Smooth muscle cell (in vitro differentiated cells): ENCODE results near the gene NDUFC2. TPM values are rescaled to one million over a fixed set of nuclear protein-coding genes. Genes with fewer than 3 reads are reported as not detected.

Experiments used
- DNase-seq: peaks from one replicate; lab custom pipeline; 2025; ENCODE audit not compliant: unreplicated experiment; lab: John Stamatoyannopoulos, UW
- H2AFZ ChIP-seq: fragments of 200-600 bp; sonication (generic); 2 replicates; pipeline ENCODE4 v1.6.0; 2016; ENCODE audit warnings: antibody characterized with exemption, low read depth, mild to moderate bottlenecking
- H3F3A ChIP-seq: fragments of 200-600 bp; sonication (generic); 2 replicates; pipeline ENCODE4 v1.6.0; 2017; ENCODE audit warnings: antibody characterized with exemption, low read depth
- H3K27ac ChIP-seq: fragments of 200-600 bp; sonication (generic); 2 replicates; pipeline ENCODE4 v1.5.1; 2016; ENCODE audit warnings: low read depth, mild to moderate bottlenecking
- H3K27me3 ChIP-seq: fragments of 200-600 bp; sonication (generic); 2 replicates; pipeline ENCODE4 v1.6.1; 2016; ENCODE audit warnings: low read depth, mild to moderate bottlenecking
- H3K36me3 ChIP-seq: fragments of 200-600 bp; sonication (generic); 2 replicates; pipeline ENCODE4 v1.5.1; 2016; ENCODE audit warnings: low read depth
- H3K4me1 ChIP-seq: fragments of 200-600 bp; sonication (generic); 2 replicates; pipeline ENCODE4 v1.5.1; 2016; ENCODE audit warnings: low read depth
- H3K4me2 ChIP-seq: fragments of 200-600 bp; sonication (generic); 2 replicates; pipeline ENCODE4 v1.6.0; 2016; ENCODE audit warnings: mild to moderate bottlenecking
- H3K4me3 ChIP-seq: fragments of 200-600 bp; sonication (generic); 2 replicates; pipeline ENCODE4 v1.5.1; 2016; ENCODE audit warnings: mild to moderate bottlenecking
- H3K79me2 ChIP-seq: fragments of 200-600 bp; sonication (generic); 2 replicates; pipeline ENCODE4 v1.6.0; 2016; ENCODE audit warnings: low read depth, mild to moderate bottlenecking
- H3K9ac ChIP-seq: fragments of 200-600 bp; sonication (generic); 2 replicates; pipeline ENCODE4 v1.6.0; 2016; ENCODE audit warnings: low read depth
- H3K9me3 ChIP-seq: fragments of 200-600 bp; sonication (generic); replicated peaks from 2 replicates; pipeline ENCODE4 v1.5.1; 2016; ENCODE audit warnings: low read depth
- H4K20me1 ChIP-seq: fragments of 200-600 bp; sonication (generic); 2 replicates; pipeline ENCODE4 v1.6.0; 2016; ENCODE audit warnings: low read depth
- CTCF ChIP-seq: fragments of 200-600 bp; sonication (generic); IDR thresholded peaks from 2 replicates; pipeline ENCODE4 v1.5.1; 2017; ENCODE audit warnings: borderline replicate concordance, mild to moderate bottlenecking, antibody characterized with exemption; ENCODE audit not compliant: insufficient read depth, poor library complexity, severe bottlenecking
- WGBS: methylation state at CpG from one replicate; pipeline ENCODE4 v1.1.7; 2016; ENCODE audit warnings: low lambda C conversion rate; 5-methylcytosine and 5-hydroxymethylcytosine counted together
- polyA plus RNA-seq: library from polyadenylated mRNA; unstranded; fragments of >200 nt; fragmentation: Nextera tagmentation; extraction: Ambion mirVana; gene quantifications from 2 replicates; pipeline ENCODE4 v1.2.1, GENCODE V29; 2016
- total RNA-seq: library from RNA; depleted of rRNA; stranded (reverse); fragments of >200 nt; gene quantifications from 2 replicates; pipeline ENCODE4 v1.2.3, GENCODE V29; 2014

The NDUFC2 gene
- total and polyA plus RNA-seq, 2 experiments from 2014 or later = 164 to 472 TPM

GRCh38 chr11:78049348-78049747 is 30.3 kb downstream of the NDUFC2 start:
- H3K27me3 ChIP-seq = no peaks in the 10 kb centered on the region
- DNase-seq = no peak
- H3K9ac ChIP-seq = no peak overlapping the region
- H3K79me2 ChIP-seq = no peaks in the 10 kb centered on the region
- no peaks in the 10 kb centered on the region for H3K36me3 ChIP-seq
- H4K20me1 ChIP-seq = no peaks in the 10 kb centered on the region
- no peak for TF ChIP-seq CTCF
- no peaks in the 10 kb centered on the region for H3K9me3 ChIP-seq
- no peak overlapping the region for H3K4me2 ChIP-seq
- H3K4me3 ChIP-seq = no peak overlapping the region
- 89% methylated on average over 8 of the region's 8 CpGs for WGBS
- H3F3A ChIP-seq = peaks cover 7% of the 10 kb centered on the region
- H3K4me1 ChIP-seq = peaks cover 9% of the 10 kb centered on the region
- no peak overlapping the region for H2AFZ ChIP-seq
- H3K27ac ChIP-seq = no peak overlapping the region

- 84% methylated on average over 3 of the region's 3 CpGs for WGBS
- no peak overlapping the region for H3K27ac ChIP-seq
- H3K4me3 ChIP-seq = no peak overlapping the region
Measured at GRCh38 chr11:78048561-78048960, 31.1 kb downstream of the NDUFC2 start.

DNA sequence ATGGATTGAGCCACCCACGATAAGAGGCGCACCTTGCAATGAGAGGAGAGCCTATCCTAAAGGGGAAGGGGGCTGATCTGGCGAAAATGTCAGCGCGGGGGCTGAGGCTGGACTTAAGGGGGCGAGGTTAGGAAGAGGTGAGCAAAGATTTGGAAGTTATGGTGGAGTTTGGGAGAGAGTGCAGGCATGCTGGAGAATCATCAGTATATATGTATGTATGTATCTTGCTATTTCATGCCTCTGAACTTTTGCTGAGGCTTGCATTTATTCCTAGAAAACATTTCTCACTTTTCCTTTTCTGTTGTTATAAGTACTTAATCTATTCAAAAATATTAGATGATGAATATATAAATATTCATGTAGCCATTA is 33.2 kb downstream of the NDUFC2 start:
- Histone ChIP-seq H2AFZ (peak overlapping the region; percentile 90), H3K9me3 (no peaks in the 10 kb centered on the region), H3K27me3 (no peaks in the 10 kb centered on the region), H3K4me1 (peaks cover 8% of the 10 kb centered on the region), H3K27ac (no peak overlapping the region), H3K4me3 (no peak overlapping the region), H3K36me3 (no peaks in the 10 kb centered on the region), H4K20me1 (no peaks in the 10 kb centered on the region), H3K79me2 (no peaks in the 10 kb centered on the region), H3F3A (peaks cover 7% of the 10 kb centered on the region), H3K4me2 (peak overlapping the region; percentile 86), H3K9ac (no peak overlapping the region)
- no peak for TF ChIP-seq CTCF
- 16% methylated on average over 6 of the region's 6 CpGs for WGBS
- no peak for DNase-seq

More at GRCh38 chr11:78048561-78048960, 31.1 kb downstream of the NDUFC2 start:
- H3F3A ChIP-seq = peaks cover 7% of the 10 kb centered on the region
- H3K36me3 ChIP-seq = no peaks in the 10 kb centered on the region
- H3K4me1 ChIP-seq = peaks cover 9% of the 10 kb centered on the region
- no peaks in the 10 kb centered on the region for H3K9me3 ChIP-seq
- no peaks in the 10 kb centered on the region for H4K20me1 ChIP-seq
- TF ChIP-seq CTCF = no peak
- H3K79me2 ChIP-seq = no peaks in the 10 kb centered on the region
- H3K4me2 ChIP-seq = no peak overlapping the region
- no peaks in the 10 kb centered on the region for H3K27me3 ChIP-seq
- no peak overlapping the region for H2AFZ ChIP-seq
- DNase-seq = no peak
- no peak overlapping the region for H3K9ac ChIP-seq

DNA sequence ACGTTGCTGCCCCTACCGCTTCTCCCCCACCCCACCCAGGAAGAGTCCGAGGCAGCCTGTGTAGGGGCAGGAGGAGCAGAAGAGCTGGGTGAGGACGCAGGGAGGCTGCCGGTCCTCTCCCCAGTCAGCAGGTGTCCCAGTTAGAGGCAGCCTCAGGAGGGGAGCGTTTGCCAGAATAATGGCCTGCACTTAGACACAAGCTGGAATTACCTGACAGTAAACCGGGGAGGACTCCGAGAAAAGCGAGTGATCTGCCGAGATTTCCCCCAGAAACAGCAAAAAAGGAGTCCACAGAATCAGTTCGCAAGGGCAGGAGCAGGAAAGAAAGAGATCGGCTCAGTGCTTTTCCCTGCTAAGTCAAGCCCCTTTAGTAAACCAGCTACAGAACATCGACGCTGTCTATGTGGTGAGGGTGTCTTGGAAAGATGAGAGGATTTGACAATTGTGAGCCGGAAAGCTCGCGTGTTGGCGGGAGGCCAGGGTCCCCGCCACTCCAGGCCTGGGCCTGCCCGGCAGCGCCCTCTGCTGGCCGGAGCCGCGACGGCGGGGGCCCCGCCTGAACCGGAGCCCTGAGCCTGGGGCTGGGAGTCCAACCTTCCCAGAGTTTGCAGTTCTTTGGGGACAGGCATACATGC is 33.7 kb downstream of the NDUFC2 start:
- H3K9ac ChIP-seq = no peak overlapping the region
- 22% methylated on average over 28 of the region's 28 CpGs for WGBS

More for the DNA sequence above, 33.7 kb downstream of the NDUFC2 start:
- Histone ChIP-seq H2AFZ (peak overlapping the region; percentile 90), H3K4me3 (peak overlapping the region; percentile 42), H4K20me1 (no peaks in the 10 kb centered on the region), H3K4me2 (peak overlapping the region; percentile 86), H3K79me2 (no peaks in the 10 kb centered on the region), H3K9me3 (no peaks in the 10 kb centered on the region), H3K27ac (no peak overlapping the region), H3F3A (peaks cover 2% of the 10 kb centered on the region), H3K36me3 (no peaks in the 10 kb centered on the region), H3K27me3 (no peaks in the 10 kb centered on the region), H3K4me1 (peaks cover 3% of the 10 kb centered on the region)
- TF ChIP-seq CTCF = peak; percentile 99
- DNase-seq = peak; percentile 70
